NCI-H2107 treated with DMSO at 0.1 percent for 48 hours (cell line): Measurements from ENCODE around the gene HTT.
"Not testable (repeated sequence)": the region's sequence is repeated elsewhere in the genome, so short reads cannot be mapped to it uniquely, and the experiment has no call there.

Source experiments
- DNase-seq: peaks from one replicate; lab custom pipeline; 2025; ENCODE audit not compliant: unreplicated experiment; lab: John Stamatoyannopoulos, UW

The HTT gene

GRCh38 chr4:3077796-3078195 lies 3.3 kb downstream of the HTT start:
- no peak for DNase-seq

GRCh38 chr4:3079694-3080123 lies 5.2 kb downstream of the HTT start:
- DNase-seq: no peak

DNA sequence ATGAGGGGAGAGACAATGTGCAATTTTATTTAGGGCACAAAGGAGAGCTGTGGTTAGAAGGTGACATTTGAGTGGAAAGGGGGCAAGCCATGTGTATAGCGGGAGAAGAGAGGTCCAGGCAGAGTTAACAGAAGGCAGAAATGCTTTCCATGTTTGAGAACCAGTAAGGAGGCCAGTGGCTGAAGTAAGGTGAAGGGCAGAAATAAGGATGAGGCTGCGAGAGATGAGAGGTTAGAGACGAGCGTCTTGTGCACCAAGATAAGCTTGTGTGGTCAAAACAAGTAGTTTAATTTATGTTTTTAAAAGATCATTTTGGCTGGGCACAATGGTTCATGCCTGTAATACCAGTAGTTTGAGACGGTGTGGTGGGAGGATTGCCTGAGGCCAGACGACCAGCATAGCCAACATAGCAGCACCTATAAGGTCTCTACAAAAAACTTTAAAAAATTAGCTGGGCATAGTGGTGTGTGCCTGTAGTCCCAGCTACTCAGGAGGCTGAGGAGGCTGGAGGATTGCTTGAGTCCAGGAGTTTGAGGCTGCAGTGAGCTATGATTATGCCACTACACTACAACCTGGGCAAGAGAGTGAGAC lies 8.5 kb downstream of the HTT start:
- no peak for DNase-seq

GRCh38 chr4:3083732-3084131 lies 9.3 kb downstream of the HTT start:
- DNase-seq: no peak

GRCh38 chr4:3085948-3086670 lies 11.6 kb downstream of the HTT start:
- no peak for DNase-seq

- DNase-seq: no peak
Measured at GRCh38 chr4:3087115-3087797, 12.8 kb downstream of the HTT start.

DNA sequence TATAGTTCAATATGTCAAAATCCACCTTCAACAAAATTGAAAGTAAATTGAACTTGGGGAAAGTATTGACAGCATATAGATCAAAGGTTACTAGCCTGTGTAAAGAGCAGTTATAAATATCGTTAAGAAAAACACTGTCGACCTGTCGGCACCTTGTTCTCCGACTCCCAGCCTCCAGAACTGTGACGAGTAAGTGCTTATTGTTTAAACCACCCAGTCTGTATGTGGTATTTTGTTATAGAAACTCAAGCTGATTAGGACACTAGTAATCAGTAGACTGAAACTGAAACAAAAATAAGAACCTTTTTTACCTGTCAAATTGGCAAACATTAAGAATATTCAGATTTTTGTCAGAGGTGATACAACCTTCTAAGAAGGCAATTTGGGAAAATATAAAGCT lies 17.0 kb downstream of the HTT start:
- no peak for DNase-seq

- DNase-seq: not testable (repeated sequence)
Measured at GRCh38 chr4:3094701-3095100, 20.2 kb downstream of the HTT start.

GRCh38 chr4:3096202-3096601 lies 21.7 kb downstream of the HTT start:
- DNase-seq: no peak

DNA sequence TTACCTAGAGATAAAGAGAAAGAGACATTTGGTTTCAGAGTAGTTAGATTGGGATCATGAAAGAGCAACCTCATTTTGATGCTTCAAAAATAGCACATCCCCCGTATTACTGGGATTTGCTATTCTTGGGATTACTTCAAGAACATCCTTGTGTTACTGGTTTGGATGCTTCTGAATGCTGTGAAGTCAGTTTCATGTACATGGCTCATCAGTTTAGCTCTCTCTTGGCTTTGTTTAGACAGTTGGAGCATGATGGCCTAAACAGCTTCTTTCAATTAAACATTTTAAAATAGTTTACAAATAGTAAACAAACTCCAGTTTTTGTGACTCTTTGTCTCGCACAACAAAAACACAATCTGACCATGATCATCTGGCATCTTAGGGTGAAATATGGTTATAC lies 23.9 kb downstream of the HTT start:
- no peak for DNase-seq

GRCh38 chr4:3106339-3107186 lies 32.1 kb downstream of the HTT start:
- DNase-seq: peak; percentile 37

- DNase-seq: no peak
Measured at GRCh38 chr4:3107271-3107670, 32.8 kb downstream of the HTT start.

DNA sequence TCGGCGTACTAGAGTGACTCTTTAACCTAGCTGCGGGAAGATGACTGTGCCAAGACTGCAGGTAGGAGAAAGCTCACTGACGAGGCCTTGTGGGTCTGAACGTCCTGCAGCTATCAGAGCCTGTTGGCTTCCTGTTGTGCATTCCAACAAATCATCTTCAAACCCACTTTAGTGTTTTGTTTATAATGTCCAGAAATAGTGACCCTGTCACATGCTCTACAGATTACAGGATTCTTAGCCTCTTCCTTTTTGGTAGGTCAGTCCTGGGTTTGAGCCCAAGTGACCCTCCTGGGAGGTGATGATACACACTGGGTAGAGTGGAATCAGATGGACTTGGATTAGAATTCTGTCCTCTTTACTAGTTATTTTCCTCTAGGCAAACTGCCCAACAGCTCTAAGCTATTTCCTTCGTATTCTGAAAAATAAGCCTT lies 33.2 kb downstream of the HTT start:
- DNase-seq: no peak

DNA sequence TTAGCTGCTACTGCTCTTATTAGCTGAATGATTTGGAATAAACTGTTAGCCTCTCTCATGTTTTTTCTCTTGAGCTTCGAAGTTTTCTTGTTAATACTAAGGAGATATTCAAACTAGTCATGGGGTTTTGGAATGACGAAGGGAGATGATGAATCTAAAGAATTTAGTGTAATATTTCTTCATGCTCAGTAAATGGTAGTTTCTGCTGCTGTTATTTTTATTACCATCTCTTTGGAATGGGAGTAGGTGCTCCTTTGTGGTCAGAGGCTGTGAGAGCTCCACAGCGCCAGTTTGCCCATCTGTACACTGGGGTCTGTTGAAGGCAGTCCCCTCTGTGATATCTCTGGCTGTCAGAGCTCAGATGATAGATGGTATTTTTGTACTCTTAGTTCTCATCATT lies 33.7 kb downstream of the HTT start:
- no peak for DNase-seq

- DNase-seq: no peak
Measured at GRCh38 chr4:3111461-3111860, 37.0 kb downstream of the HTT start.

DNA sequence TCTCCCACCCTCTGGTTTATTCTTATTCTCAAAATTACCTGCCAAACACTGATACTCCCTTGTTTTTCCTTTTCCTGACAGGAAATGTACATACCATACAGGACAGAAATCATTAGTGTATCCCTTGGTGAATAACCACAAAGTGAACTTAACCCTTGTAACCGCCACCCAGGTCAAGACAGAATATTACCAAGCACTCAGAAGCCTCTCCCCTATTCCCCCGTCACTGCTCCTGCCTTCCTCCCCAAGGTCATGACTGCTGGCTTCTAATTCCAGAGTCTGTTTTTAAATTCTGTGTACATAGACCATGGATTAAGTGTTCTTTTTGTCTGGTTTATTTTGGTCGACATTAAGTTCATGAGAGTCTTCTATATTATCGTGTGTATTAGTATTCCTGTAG lies 37.7 kb downstream of the HTT start:
- no peak for DNase-seq

DNA sequence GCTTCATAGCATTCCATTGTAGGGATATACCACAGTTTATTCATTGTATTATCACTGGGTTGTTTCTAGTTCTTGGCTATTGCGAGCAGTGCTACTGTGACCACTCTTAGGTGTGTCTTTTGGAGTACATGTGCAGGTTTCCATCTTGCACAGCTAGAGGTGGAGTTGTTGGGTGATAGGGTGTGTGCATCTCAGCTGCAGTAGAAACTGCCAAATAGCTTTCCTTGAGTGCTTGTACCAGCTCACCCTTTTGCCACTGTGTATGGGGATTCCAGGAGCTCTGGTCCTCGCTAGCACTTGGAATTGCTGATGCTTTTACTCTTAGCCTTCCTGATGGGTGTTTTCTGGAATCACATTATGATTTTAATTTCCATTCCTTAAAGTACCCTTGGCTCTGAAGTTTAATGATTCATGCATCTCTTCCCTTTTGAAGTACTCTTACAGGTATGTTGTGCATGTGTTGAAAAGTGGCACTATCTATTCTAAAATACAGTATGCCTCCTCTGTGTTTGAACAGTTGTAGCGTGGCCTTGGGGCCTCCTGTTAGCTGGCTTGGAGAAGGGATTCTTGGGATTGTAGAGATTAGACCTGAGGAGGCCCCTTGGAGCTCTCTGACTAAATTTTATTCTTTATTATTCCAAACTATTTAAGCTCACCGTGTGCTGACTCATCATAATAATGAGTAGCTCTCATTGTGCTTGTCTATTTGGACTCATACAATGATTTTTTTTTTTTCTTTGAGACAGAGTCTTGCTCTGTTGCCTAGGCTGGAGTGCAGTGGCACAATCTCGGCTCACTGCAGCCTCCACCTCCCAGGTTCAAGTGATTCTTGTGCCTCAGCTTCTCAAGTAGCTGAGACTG lies 38.4 kb downstream of the HTT start:
- no peak for DNase-seq

GRCh38 chr4:3114377-3114776 lies 39.9 kb downstream of the HTT start:
- no peak for DNase-seq

DNA sequence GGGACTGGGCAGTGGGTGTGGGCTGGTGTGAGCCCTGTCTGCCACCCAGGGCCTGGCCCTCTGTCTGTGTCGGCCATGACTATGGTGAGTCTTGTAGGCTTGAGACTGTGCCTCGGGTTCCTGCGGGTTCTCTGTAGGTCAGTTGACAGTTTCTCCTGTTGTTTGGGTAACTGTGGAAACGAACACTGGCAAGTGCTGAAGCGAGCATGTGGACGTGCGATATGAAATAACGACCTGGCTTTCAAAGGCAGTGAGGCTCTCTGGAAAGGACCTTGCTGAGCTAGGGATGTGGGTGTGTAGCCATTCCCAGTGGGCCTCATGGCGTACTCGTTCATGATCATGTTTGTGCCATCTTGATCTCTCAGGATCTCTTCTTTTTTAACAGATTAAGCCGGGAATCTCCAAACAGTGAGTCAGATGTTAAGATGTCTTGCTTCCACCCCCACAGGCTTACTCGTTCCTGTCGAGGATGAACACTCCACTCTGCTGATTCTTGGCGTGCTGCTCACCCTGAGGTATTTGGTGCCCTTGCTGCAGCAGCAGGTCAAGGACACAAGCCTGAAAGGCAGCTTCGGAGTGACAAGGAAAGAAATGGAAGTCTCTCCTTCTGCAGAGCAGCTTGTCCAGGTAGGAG lies 41.3 kb downstream of the HTT start:
- no peak for DNase-seq

- DNase-seq: no peak
Measured at GRCh38 chr4:3116955-3117354, 42.5 kb downstream of the HTT start.
